GM19438 (cell line): Measurements from ENCODE around the gene CELA3B.
A peak's percentile ranks its signal among the peaks of the same experiment; 100 is the strongest.
"Not testable (repeated sequence)": the region's sequence is repeated elsewhere in the genome, so short reads cannot be mapped to it uniquely, and the experiment has no call there.

Experiments used
- ATAC-seq: cut with Tn5 transposase; IDR thresholded peaks from one replicate; pipeline ENCODE4 v1.9.1; 2021; ENCODE audit warnings: low read depth; ENCODE audit not compliant: unreplicated experiment

CELA3B gene

GRCh38 chr1:22005261-22006149, 28.7 kb downstream of the CELA3B start:
- ATAC-seq, result not testable (repeated sequence)

- not testable (repeated sequence) for ATAC-seq
Observed at GRCh38 chr1:22006736-22007135, 29.9 kb downstream of the CELA3B start.

GRCh38 chr1:22007262-22007661, 30.4 kb downstream of the CELA3B start:
- ATAC-seq, result not testable (repeated sequence)

GRCh38 chr1:22009566-22009965, 32.7 kb downstream of the CELA3B start:
- ATAC-seq, result not testable (repeated sequence)

- not testable (repeated sequence) for ATAC-seq
Observed at GRCh38 chr1:22012752-22013151, 35.9 kb downstream of the CELA3B start.

GRCh38 chr1:22014575-22015206, 37.9 kb downstream of the CELA3B start:
- not testable (repeated sequence) for ATAC-seq

GRCh38 chr1:22018583-22019559, 42.0 kb downstream of the CELA3B start:
- ATAC-seq, result no peak

- no peak for ATAC-seq
Observed at GRCh38 chr1:22021061-22021460, 44.2 kb downstream of the CELA3B start.

- peak; percentile 41 for ATAC-seq
Observed at GRCh38 chr1:22024485-22025367, 47.9 kb downstream of the CELA3B start.

GRCh38 chr1:22025368-22026155, 48.7 kb downstream of the CELA3B start:
- peak; percentile 53 for ATAC-seq

- no peak for ATAC-seq
Observed at GRCh38 chr1:22026924-22027289, 50.1 kb downstream of the CELA3B start.

GRCh38 chr1:22030057-22030456, 53.2 kb downstream of the CELA3B start:
- ATAC-seq, result no peak

GRCh38 chr1:22030473-22030872, 53.7 kb downstream of the CELA3B start:
- no peak for ATAC-seq

GRCh38 chr1:22031214-22031962, 54.6 kb downstream of the CELA3B start:
- ATAC-seq, result no peak

GRCh38 chr1:22034834-22035233, 58.0 kb downstream of the CELA3B start:
- not testable (repeated sequence) for ATAC-seq

- no peak for ATAC-seq
Observed at GRCh38 chr1:22037520-22037919, 60.7 kb downstream of the CELA3B start.

- ATAC-seq, result no peak
Observed at GRCh38 chr1:22038036-22038435, 61.2 kb downstream of the CELA3B start.
